IMR-90 (cell line): ENCODE measurements around the gene ZNF593OS. TPM values are rescaled to one million over a fixed set of nuclear protein-coding genes. Genes with fewer than 3 reads are reported as not detected.

ENCODE experiments used
- ATAC-seq: fragments of 200-7000 bp; cut with Tn5 transposase; 2 replicates; pipeline ENCODE4 v1.9.1; 2020; ENCODE audit warnings: low read depth, mild to moderate bottlenecking, moderate library complexity
- BruUV-seq: library from RNA; stranded (reverse); fragments of 400-500 nt; replicated peaks from 2 replicates; lab custom pipeline; 2021; lab: Mats Ljungman, UMichigan
- CTCF ChIA-PET: fragments of 300-600 bp; formaldehyde crosslinking; extraction: SDS; loops from one replicate; lab custom pipeline; 2021; ENCODE audit warnings: antibody characterized with exemption; lab: Yijun Ruan, JAX
- POLR2A ChIA-PET: fragments of 300-600 bp; sonication (Branson Sonifier 250); formaldehyde crosslinking; loops from one replicate; lab custom pipeline; 2022; ENCODE audit warnings: antibody characterized with exemption; ENCODE audit not compliant: unreplicated experiment; lab: Charles Lee
- DNase-seq: peaks from one replicate; pipeline ENCODE4 v3.0.0; 2013
- H2AFZ ChIP-seq: replicated peaks from 2 replicates; pipeline ENCODE3; 2013; ENCODE audit warnings: low read length, mild to moderate bottlenecking; ENCODE audit not compliant: poor library complexity
- H2AK5ac ChIP-seq: 2 replicates; pipeline ENCODE4 v1.6.1; 2013; ENCODE audit warnings: low read depth, low read length, inconsistent platforms
- H2AK9ac ChIP-seq: replicated peaks from 2 replicates; pipeline ENCODE3; 2013; ENCODE audit warnings: mild to moderate bottlenecking, low read depth, low read length, moderate library complexity; ENCODE audit not compliant: poor library complexity
- H2BK120ac ChIP-seq: 2 replicates; pipeline ENCODE4 v1.6.1; 2013; ENCODE audit warnings: low read depth, low read length, inconsistent platforms
- H2BK15ac ChIP-seq: 3 replicates; pipeline ENCODE4 v1.6.1; 2013; ENCODE audit warnings: low read depth, low read length, inconsistent platforms
- H2BK20ac ChIP-seq: 2 replicates; pipeline ENCODE4 v1.6.1; 2013; ENCODE audit warnings: low read depth, mild to moderate bottlenecking, inconsistent platforms, low read length, moderate library complexity
- H2BK5ac ChIP-seq: 2 replicates; pipeline ENCODE4 v1.6.1; 2013; ENCODE audit warnings: mild to moderate bottlenecking, low read depth, low read length, inconsistent platforms; ENCODE audit not compliant: poor library complexity, severe bottlenecking
- H3K14ac ChIP-seq: replicated peaks from 2 replicates; pipeline ENCODE4 v1.6.1; 2013; ENCODE audit warnings: low read depth, low read length, inconsistent platforms
- H3K18ac ChIP-seq: 2 replicates; pipeline ENCODE4 v1.6.1; 2013; ENCODE audit warnings: low read depth, low read length, control low read depth
- H3K23ac ChIP-seq: 2 replicates; pipeline ENCODE4 v1.6.1; 2013; ENCODE audit warnings: low read depth, low read length, inconsistent platforms
- H3K27ac ChIP-seq: 2 replicates; pipeline ENCODE4 v1.5.1; 2013; ENCODE audit warnings: mild to moderate bottlenecking, control low read depth, low read length; ENCODE audit not compliant: insufficient read depth
- H3K27me3 ChIP-seq: 2 replicates; pipeline ENCODE4 v1.6.1; 2013; ENCODE audit warnings: low read length; ENCODE audit not compliant: control insufficient read depth, insufficient read depth
- H3K36me3 ChIP-seq: 2 replicates; pipeline ENCODE4 v1.6.1; 2013; ENCODE audit warnings: low read length, mixed read lengths; ENCODE audit not compliant: control insufficient read depth, insufficient read depth
- H3K4ac ChIP-seq: 2 replicates; pipeline ENCODE4 v1.6.1; 2013; ENCODE audit warnings: low read depth, low read length, inconsistent platforms
- H3K4me1 ChIP-seq: 2 replicates; pipeline ENCODE4 v1.6.1; 2013; ENCODE audit warnings: low read length, mixed read lengths; ENCODE audit not compliant: control insufficient read depth, insufficient read depth
- H3K4me2 ChIP-seq: 2 replicates; pipeline ENCODE4 v1.6.1; 2013; ENCODE audit warnings: low read depth, mild to moderate bottlenecking, control low read depth, low read length, moderate library complexity
- H3K4me3 ChIP-seq: 2 replicates; pipeline ENCODE4 v1.5.1; 2013; ENCODE audit warnings: low read depth, mild to moderate bottlenecking, control low read depth, low read length, moderate library complexity; ENCODE audit not compliant: insufficient read depth
- H3K56ac ChIP-seq: 2 replicates; pipeline ENCODE4 v1.6.1; 2013; ENCODE audit warnings: low read length, inconsistent platforms; ENCODE audit not compliant: insufficient read depth; ENCODE audit errors: extremely low read depth
- H3K79me1 ChIP-seq, 2 experiments: 2 replicates each; pipeline ENCODE4 v1.6.1; 2013; ENCODE audit warnings: low read length in 2 of 2, inconsistent platforms in 1 of 2, low read depth in 1 of 2
- H3K9ac ChIP-seq: 2 replicates; pipeline ENCODE4 v1.6.1; 2013; ENCODE audit warnings: low read depth, low read length, control low read depth
- H3K9me1 ChIP-seq: 2 replicates; pipeline ENCODE4 v1.6.1; 2013; ENCODE audit warnings: low read length, inconsistent platforms; ENCODE audit not compliant: insufficient read depth
- H3K9me3 ChIP-seq: 2 replicates; pipeline ENCODE4 v1.6.1; 2013; ENCODE audit warnings: low read length; ENCODE audit not compliant: control insufficient read depth, insufficient read depth
- H4K20me1 ChIP-seq: 2 replicates; pipeline ENCODE4 v1.6.1; 2013; ENCODE audit warnings: low read length, inconsistent platforms; ENCODE audit not compliant: insufficient read depth
- H4K5ac ChIP-seq: 2 replicates; pipeline ENCODE4 v1.6.1; 2013; ENCODE audit warnings: mild to moderate bottlenecking, low read depth, low read length, control low read depth
- H4K8ac ChIP-seq, 2 experiments: 2 replicates each; pipeline ENCODE4 v1.6.1; 2013; ENCODE audit warnings: low read depth in 2 of 2, low read length in 2 of 2, control low read depth in 1 of 2, inconsistent platforms in 1 of 2
- H4K91ac ChIP-seq: 2 replicates; pipeline ENCODE4 v1.6.1; 2013; ENCODE audit warnings: low read depth, low read length, inconsistent platforms; ENCODE audit not compliant: insufficient read depth
- CHD1 ChIP-seq: IDR thresholded peaks from 2 replicates; pipeline ENCODE4 v1.6.1; 2012; ENCODE audit warnings: low read depth, low read length, improper control_type of control experiment
- ELK1 ChIP-seq: fragments of 150-350 bp; IDR thresholded peaks from 2 replicates; pipeline ENCODE4 v1.6.1; 2016; ENCODE audit warnings: low read depth, mild to moderate bottlenecking, low read length, moderate library complexity, borderline replicate concordance
- MXI1 ChIP-seq: IDR thresholded peaks from 2 replicates; pipeline ENCODE4 v1.6.1; 2012; ENCODE audit warnings: low read depth, mild to moderate bottlenecking, low read length, moderate library complexity, borderline replicate concordance
- WGBS, 2 experiments: methylation state at CpG; one replicate each; pipeline versions ENCODE4 v1.1.5 to v1.1.7; 2013; ENCODE audit warnings: missing lambda C conversion rate in 2 of 2; ENCODE audit not compliant: insufficient read length in 1 of 2; ENCODE audit errors: extremely low coverage in 2 of 2; 5-methylcytosine and 5-hydroxymethylcytosine counted together
- dilution Hi-C: fragments of 300-500 bp; cut with HindIII; formaldehyde crosslinking; loops from one replicate; pipeline ENCODE4 v1.14.3; 2018; ENCODE audit warnings: low sequenced_read_pairs; ENCODE audit not compliant: unreplicated experiment
- in situ Hi-C: fragments of 300-500 bp; cut with MboI; formaldehyde crosslinking; loops from 3 replicates; pipeline ENCODE4 v1.14.3; 2019; ENCODE audit warnings: low sequenced_read_pairs, inconsistent platforms, mixed read lengths
- intact Hi-C: fragments of 100-400 bp; cut with micrococcal nuclease; formaldehyde crosslinking; loops from 2 replicates; pipeline ENCODE4 v1.10.0; 2022
- polyA plus RNA-seq, 3 experiments: library from polyadenylated mRNA; depleted of rRNA; stranded (reverse); fragments of >200 nt; gene quantifications; 2 replicates each; pipeline ENCODE4 v1.2.3, GENCODE V29; 2012; ENCODE audit warnings: low replicate concordance in 1 of 3
- total RNA-seq: library from RNA; depleted of rRNA; stranded (reverse); fragments of >200 nt; gene quantifications from 2 replicates; pipeline ENCODE4 v1.2.3, GENCODE V29; 2012
- TF ChIP-seq, protein P1 (sequence below): fragments of 150-350 bp; IDR thresholded peaks from 2 replicates; pipeline ENCODE4 v1.6.1; 2017; ENCODE audit warnings: mild to moderate bottlenecking, antibody characterized with exemption, low read length, low read depth
- TF ChIP-seq, protein P2 (sequence below): conservative IDR thresholded peaks from 2 replicates; pipeline ENCODE4 v1.5.1; 2012; ENCODE audit warnings: mild to moderate bottlenecking, low read depth, low read length, improper control_type of control experiment

ZNF593OS gene
- total and polyA plus RNA-seq, 2 of the 4 experiments (the other 2 are of a cell fraction) = not detected

DNA sequence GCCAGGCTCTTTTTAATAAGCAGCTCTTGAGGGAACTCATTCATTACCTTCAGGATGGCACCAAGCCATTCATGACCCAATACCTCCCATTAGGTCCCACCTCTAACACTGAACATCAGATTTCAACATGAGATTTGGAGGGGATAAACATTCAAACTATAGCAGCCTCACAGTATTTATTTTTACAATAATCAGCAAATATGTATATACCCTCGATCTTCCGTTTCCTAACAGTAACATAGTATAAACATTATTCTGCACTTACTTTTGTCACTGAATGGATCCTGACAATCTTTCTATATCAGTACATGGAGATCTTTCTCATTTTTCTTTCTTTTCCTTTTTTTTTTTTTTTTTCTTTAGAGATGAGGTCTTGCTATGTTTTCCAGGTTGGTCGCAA is 24.2 kb upstream of the ZNF593OS start:
- Histone ChIP-seq H3K27ac (no peak overlapping the region), H3K18ac (no peak overlapping the region), H3K23ac (no peak overlapping the region), H2BK20ac (no peak overlapping the region), H3K9me1 (no peaks in the 10 kb centered on the region), H2AFZ (no peak overlapping the region), H2AK9ac (no peak overlapping the region), H2BK120ac (no peak overlapping the region), H3K79me1 (no peaks in the 10 kb centered on the region), H3K4me3 (no peak overlapping the region), H4K5ac (no peak overlapping the region), H2BK15ac (no peak overlapping the region), H3K4me2 (no peak overlapping the region), H4K20me1 (no peaks in the 10 kb centered on the region), H2BK5ac (no peak overlapping the region), H2AK5ac (no peak overlapping the region), H3K56ac (no peak overlapping the region), H3K27me3 (peaks cover 39% of the 10 kb centered on the region), H4K91ac (no peak overlapping the region), H3K14ac (no peak overlapping the region), H3K4ac (no peak overlapping the region), H3K36me3 (no peaks in the 10 kb centered on the region), H3K4me1 (no peaks in the 10 kb centered on the region), H4K8ac (no peak overlapping the region), H3K9ac (no peak overlapping the region), H3K9me3 (no peaks in the 10 kb centered on the region)
- TF ChIP-seq MXI1 = no peak
- TF ChIP-seq ELK1 = no peak
- TF ChIP-seq, protein P1, sequence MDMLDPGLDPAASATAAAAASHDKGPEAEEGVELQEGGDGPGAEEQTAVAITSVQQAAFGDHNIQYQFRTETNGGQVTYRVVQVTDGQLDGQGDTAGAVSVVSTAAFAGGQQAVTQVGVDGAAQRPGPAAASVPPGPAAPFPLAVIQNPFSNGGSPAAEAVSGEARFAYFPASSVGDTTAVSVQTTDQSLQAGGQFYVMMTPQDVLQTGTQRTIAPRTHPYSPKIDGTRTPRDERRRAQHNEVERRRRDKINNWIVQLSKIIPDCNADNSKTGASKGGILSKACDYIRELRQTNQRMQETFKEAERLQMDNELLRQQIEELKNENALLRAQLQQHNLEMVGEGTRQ = no peak
- no peak for TF ChIP-seq CHD1
- TF ChIP-seq, protein P2, sequence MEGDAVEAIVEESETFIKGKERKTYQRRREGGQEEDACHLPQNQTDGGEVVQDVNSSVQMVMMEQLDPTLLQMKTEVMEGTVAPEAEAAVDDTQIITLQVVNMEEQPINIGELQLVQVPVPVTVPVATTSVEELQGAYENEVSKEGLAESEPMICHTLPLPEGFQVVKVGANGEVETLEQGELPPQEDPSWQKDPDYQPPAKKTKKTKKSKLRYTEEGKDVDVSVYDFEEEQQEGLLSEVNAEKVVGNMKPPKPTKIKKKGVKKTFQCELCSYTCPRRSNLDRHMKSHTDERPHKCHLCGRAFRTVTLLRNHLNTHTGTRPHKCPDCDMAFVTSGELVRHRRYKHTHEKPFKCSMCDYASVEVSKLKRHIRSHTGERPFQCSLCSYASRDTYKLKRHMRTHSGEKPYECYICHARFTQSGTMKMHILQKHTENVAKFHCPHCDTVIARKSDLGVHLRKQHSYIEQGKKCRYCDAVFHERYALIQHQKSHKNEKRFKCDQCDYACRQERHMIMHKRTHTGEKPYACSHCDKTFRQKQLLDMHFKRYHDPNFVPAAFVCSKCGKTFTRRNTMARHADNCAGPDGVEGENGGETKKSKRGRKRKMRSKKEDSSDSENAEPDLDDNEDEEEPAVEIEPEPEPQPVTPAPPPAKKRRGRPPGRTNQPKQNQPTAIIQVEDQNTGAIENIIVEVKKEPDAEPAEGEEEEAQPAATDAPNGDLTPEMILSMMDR = no peak
- ATAC-seq (no peak), DNase-seq (no peak)
- no CpG with 5 or more reads among the region's 3 CpGs for WGBS, 2 experiments
- dilution Hi-C loops (no loop called here), intact Hi-C loops (no loop called here), in situ Hi-C loops (no loop called here)
- BruUV-seq = no TSS peak
- ChIA-PET POLR2A (no interaction called here), CTCF (no interaction called here)
